T-cell (primary cell): ENCODE data around the gene POLG. TPM values are rescaled to one million over a fixed set of nuclear protein-coding genes. Genes with fewer than 3 reads are reported as not detected.

ENCODE experiments used
- ATAC-seq, 4 experiments: fragments of 200-7000 bp in 3 of 4; fragments of 150-1000 bp in 1 of 4; cut with Tn5 transposase; replicated peaks in 1 of 4; 1 replicate in 3 of 4; 2 replicates in 1 of 4; pipeline ENCODE4 v1.10.0; 2021; ENCODE audit warnings: moderate library complexity in 3 of 4, mild to moderate bottlenecking in 2 of 4, moderate number of reproducible peaks in 1 of 4
- CTCF ChIA-PET, 2 donors: fragments of 300-600 bp; sonication (Branson Sonifier 250); formaldehyde crosslinking; loops; one replicate each; lab custom pipeline; 2022; ENCODE audit warnings: antibody characterized with exemption in 2 of 2; lab: Charles Lee
- POLR2A ChIA-PET, 2 donors: fragments of 300-600 bp; sonication (Branson Sonifier 250); formaldehyde crosslinking; loops; one replicate each; lab custom pipeline; 2022; ENCODE audit warnings: antibody characterized with exemption in 2 of 2; lab: Charles Lee
- DNase-seq, 35 experiments: peaks; one replicate each; pipeline versions ENCODE4 v3.0.0 to v3.0.0-alpha.2; 2013 to 2023
- H3K27ac ChIP-seq: one replicate; pipeline ENCODE4 v1.5.1; 2013; ENCODE audit warnings: low read length
- H3K27me3 ChIP-seq, 2 experiments: replicated peaks in 1 of 2; 1 replicate in 1 of 2; 2 replicates in 1 of 2; pipeline versions ENCODE4 v1.6.1 to v1.7.0; 2013; ENCODE audit warnings: low read length in 1 of 2, mixed read lengths in 1 of 2; ENCODE audit not compliant: control insufficient read depth in 2 of 2, insufficient read depth in 2 of 2; ENCODE audit errors: extremely low read depth in 1 of 2
- H3K36me3 ChIP-seq, 2 donors: 1 replicate in 1 of 2; 2 replicates in 1 of 2; pipeline versions ENCODE4 v1.6.1 to v1.7.0; 2013; ENCODE audit warnings: low read length in 1 of 2; ENCODE audit not compliant: control insufficient read depth in 2 of 2, insufficient read depth in 1 of 2; ENCODE audit errors: extremely low read depth in 1 of 2
- H3K4me1 ChIP-seq, 2 experiments: 1 replicate in 1 of 2; 2 replicates in 1 of 2; pipeline versions ENCODE4 v1.6.1 to v1.7.0; 2013; ENCODE audit warnings: low read length in 2 of 2, mixed read lengths in 1 of 2; ENCODE audit not compliant: insufficient read depth in 2 of 2, control insufficient read depth in 1 of 2; ENCODE audit errors: extremely low read depth in 1 of 2
- H3K4me3 ChIP-seq, 2 donors: 1 replicate in 1 of 2; 2 replicates in 1 of 2; pipeline versions ENCODE4 v1.5.1 to v1.7.0; 2013; ENCODE audit warnings: mild to moderate bottlenecking in 2 of 2, low read length in 1 of 2, moderate library complexity in 1 of 2; ENCODE audit not compliant: control insufficient read depth in 1 of 2; ENCODE audit errors: extremely low read depth in 1 of 2
- H3K9me3 ChIP-seq: 2 replicates; pipeline ENCODE4 v1.7.0; 2013
- H3K27ac Mint-ChIP-seq, 2 donors: one replicate each; pipeline ENCODE4 v1.8.0; 2020 to 2021; ENCODE audit warnings: mild to moderate bottlenecking in 2 of 2, mixed read lengths in 2 of 2
- H3K27me3 Mint-ChIP-seq, 2 donors: one replicate each; pipeline ENCODE4 v1.8.0; 2021 to 2022; ENCODE audit warnings: mixed read lengths in 2 of 2
- H3K36me3 Mint-ChIP-seq: one replicate; pipeline ENCODE4 v1.8.0; 2021; ENCODE audit warnings: mixed read lengths
- H3K4me1 Mint-ChIP-seq, 3 donors: one replicate each; pipeline ENCODE4 v1.8.0; 2020 to 2022; ENCODE audit warnings: mixed read lengths in 3 of 3, mild to moderate bottlenecking in 1 of 3
- H3K4me3 Mint-ChIP-seq, 3 donors: one replicate each; pipeline ENCODE4 v1.8.0; 2020 to 2022; ENCODE audit warnings: mild to moderate bottlenecking in 3 of 3, mixed read lengths in 3 of 3, moderate library complexity in 3 of 3
- H3K9me3 Mint-ChIP-seq, 3 donors: one replicate each; pipeline ENCODE4 v1.8.0; 2020 to 2022; ENCODE audit warnings: mixed read lengths in 3 of 3
- WGBS: methylation state at CpG from one replicate; pipeline ENCODE4 v1.1.5; 2013; ENCODE audit warnings: missing lambda C conversion rate; ENCODE audit not compliant: insufficient coverage; 5-methylcytosine and 5-hydroxymethylcytosine counted together
- total RNA-seq, 35 experiments: library from RNA in 6 of 35; stranded (reverse) in 6 of 35; fragments of 120-200 nt in 1 of 35; gene quantifications; one replicate each; pipeline versions ENCODE4 v1.2.1 to v1.2.4 and lab custom pipeline; 2013 to 2026

POLG gene
- total RNA-seq, 5 donors from 2014 or later (not counting 1 experiment from before 2014, with no cell fraction given) = 136 to 171 (median 165) TPM

GRCh38 chr15:89301304-89302089 lies 33.1 kb downstream of the POLG start:
- Histone ChIP-seq H3K9me3 (no peaks in the 10 kb centered on the region), H3K27me3 (no peaks in the 10 kb centered on the region), H3K36me3 (peaks cover 0 to 17% of the 10 kb centered on the region in 2 donors), H3K4me1 (no peaks in the 10 kb centered on the region), H3K27ac (no peak overlapping the region), H3K4me3 (no peak overlapping the region)
- H3K27me3 Mint-ChIP-seq = no peaks in the 10 kb centered on the region
- no peak overlapping the region for H3K27ac Mint-ChIP-seq
- ATAC-seq (no peak), DNase-seq (no peak)
- CTCF ChIA-PET = no interaction called here
- POLR2A ChIA-PET = interaction anchor here in 1 of 2 donors (0.6 kb wide), 1 partner anchor 127 kb away, joined by 3 read pairs; no protein-coding TSS in a partner anchor
- peaks cover 0 to 3% (median 0%) of the 10 kb centered on the region in 3 donors for H3K4me1 Mint-ChIP-seq
- WGBS = no CpG with 5 or more reads among the region's 5 CpGs
- H3K4me3 Mint-ChIP-seq = no peak overlapping the region
- peaks cover 0 to 7% (median 3%) of the 10 kb centered on the region in 3 donors for H3K9me3 Mint-ChIP-seq
- peaks cover 20% of the 10 kb centered on the region for H3K36me3 Mint-ChIP-seq

- Mint-ChIP-seq H3K27me3 (no peaks in the 10 kb centered on the region), H3K4me1 (peaks cover 0 to 3% (median 0%) of the 10 kb centered on the region in 3 donors), H3K27ac (no peak overlapping the region), H3K4me3 (no peak overlapping the region), H3K9me3 (peaks cover 0 to 7% (median 3%) of the 10 kb centered on the region in 3 donors), H3K36me3 (peaks cover 23% of the 10 kb centered on the region)
- Histone ChIP-seq H3K4me3 (no peak overlapping the region), H3K27ac (no peak overlapping the region), H3K9me3 (no peaks in the 10 kb centered on the region), H3K4me1 (no peaks in the 10 kb centered on the region), H3K27me3 (no peaks in the 10 kb centered on the region), H3K36me3 (peaks cover 0 to 17% of the 10 kb centered on the region in 2 donors)
- no peak for ATAC-seq
- POLR2A ChIA-PET = no interaction called here
- no peak for DNase-seq
- CTCF ChIA-PET = interaction anchor here in 1 of 2 donors (0.5 kb wide), 1 partner anchor 1726 kb away, joined by 5 read pairs; no protein-coding TSS in a partner anchor
Measured at GRCh38 chr15:89299896-89300295, 34.7 kb downstream of the POLG start.

GRCh38 chr15:89293012-89293411 lies 41.6 kb downstream of the POLG start:
- H3K4me3 ChIP-seq = no peak overlapping the region
- ChIA-PET POLR2A (no interaction called here), CTCF (no interaction called here)
- no peak overlapping the region for H3K27ac ChIP-seq
- whole genome bisulfite sequencing = no CpG with 5 or more reads among the region's 2 CpGs
- ATAC-seq (no peak), DNase-seq (no peak)
- peaks cover 0 to 2% (median 0%) of the 10 kb centered on the region in 3 donors for H3K9me3 Mint-ChIP-seq
- no peaks in the 10 kb centered on the region for H3K4me1 Mint-ChIP-seq
- H3K4me1 ChIP-seq = no peaks in the 10 kb centered on the region
- H3K27me3 Mint-ChIP-seq = no peaks in the 10 kb centered on the region
- H3K27ac Mint-ChIP-seq = no peak overlapping the region
- H3K36me3 Mint-ChIP-seq = peaks cover 34% of the 10 kb centered on the region
- H3K36me3 ChIP-seq = peaks cover 0 to 5% of the 10 kb centered on the region in 2 donors
- H3K27me3 ChIP-seq = no peaks in the 10 kb centered on the region
- H3K9me3 ChIP-seq = no peaks in the 10 kb centered on the region
- H3K4me3 Mint-ChIP-seq = no peak overlapping the region

GRCh38 chr15:89291934-89292438 lies 42.6 kb downstream of the POLG start:
- no peaks in the 10 kb centered on the region for H3K4me1 Mint-ChIP-seq
- H3K27me3 ChIP-seq = no peaks in the 10 kb centered on the region
- no peaks in the 10 kb centered on the region for H3K4me1 ChIP-seq
- peaks cover 0 to 6% of the 10 kb centered on the region in 2 donors for H3K36me3 ChIP-seq
- H3K9me3 ChIP-seq = no peaks in the 10 kb centered on the region
- CTCF ChIA-PET = no interaction called here
- H3K4me3 Mint-ChIP-seq = no peak overlapping the region
- H3K9me3 Mint-ChIP-seq = no peaks in the 10 kb centered on the region
- no peak overlapping the region for H3K27ac ChIP-seq
- POLR2A ChIA-PET = no interaction called here
- DNase-seq = no peak
- H3K27ac Mint-ChIP-seq = no peak overlapping the region
- no peak overlapping the region for H3K4me3 ChIP-seq
- no peaks in the 10 kb centered on the region for H3K27me3 Mint-ChIP-seq
- no peak for ATAC-seq
- no CpG with 5 or more reads among the region's 2 CpGs for WGBS
- H3K36me3 Mint-ChIP-seq = peaks cover 38% of the 10 kb centered on the region

- Histone ChIP-seq H3K27ac (no peak overlapping the region), H3K27me3 (no peaks in the 10 kb centered on the region), H3K9me3 (no peaks in the 10 kb centered on the region), H3K4me1 (no peaks in the 10 kb centered on the region), H3K36me3 (peaks cover 0 to 6% of the 10 kb centered on the region in 2 donors), H3K4me3 (no peak overlapping the region)
- Mint-ChIP-seq H3K27ac (no peak overlapping the region), H3K36me3 (peaks cover 44% of the 10 kb centered on the region), H3K4me1 (no peaks in the 10 kb centered on the region), H3K4me3 (no peak overlapping the region), H3K27me3 (no peaks in the 10 kb centered on the region), H3K9me3 (peaks cover 0 to 5% (median 4%) of the 10 kb centered on the region in 3 donors)
- CTCF ChIA-PET = no interaction called here
- ATAC-seq (no peak), DNase-seq (no peak)
- POLR2A ChIA-PET = no interaction called here
- WGBS = 100% methylated on average over 4 of the region's 4 CpGs
Measured at GRCh38 chr15:89283201-89283600, 51.4 kb downstream of the POLG start.

GRCh38 chr15:89282631-89283030 lies 52.0 kb downstream of the POLG start:
- POLR2A ChIA-PET = no interaction called here
- no peaks in the 10 kb centered on the region for H3K27me3 ChIP-seq
- no peak for ATAC-seq
- H3K9me3 ChIP-seq = no peaks in the 10 kb centered on the region
- Mint-ChIP-seq H3K27ac (no peak overlapping the region), H3K27me3 (no peaks in the 10 kb centered on the region), H3K4me3 (no peak overlapping the region), H3K9me3 (peaks cover 0 to 5% (median 4%) of the 10 kb centered on the region in 3 donors), H3K36me3 (peaks cover 45% of the 10 kb centered on the region), H3K4me1 (no peaks in the 10 kb centered on the region)
- no peak overlapping the region for H3K27ac ChIP-seq
- H3K4me3 ChIP-seq = no peak overlapping the region
- WGBS = no CpG with 5 or more reads among the region's 4 CpGs
- no peak for DNase-seq
- no peaks in the 10 kb centered on the region for H3K4me1 ChIP-seq
- CTCF ChIA-PET = no interaction called here
- peaks cover 0 to 3% of the 10 kb centered on the region in 2 donors for H3K36me3 ChIP-seq
